Activated CD8-positive, alpha-beta memory T cell treated with anti-CD3 and anti-CD28 coated beads for 36 hours (primary cell): Measurements from ENCODE around the gene SCARF2. TPM values are rescaled to one million over a fixed set of nuclear protein-coding genes. Genes with fewer than 3 reads are reported as not detected.
"Not testable (repeated sequence)": the region's sequence is repeated elsewhere in the genome, so short reads cannot be mapped to it uniquely, and the experiment has no call there.

Source experiments
- CTCF ChIA-PET: fragments of 350-600 bp; sonication (Branson Sonifier 250); formaldehyde crosslinking; loops from one replicate; lab custom pipeline; 2021; ENCODE audit warnings: antibody characterized with exemption; lab: Charles Lee
- POLR2A ChIA-PET: fragments of 350-600 bp; sonication (Branson Sonifier 250); formaldehyde crosslinking; loops from one replicate; lab custom pipeline; 2021; ENCODE audit warnings: antibody characterized with exemption; lab: Charles Lee
- total RNA-seq, 2 experiments: library from RNA; stranded (reverse); gene quantifications; one replicate each; pipeline ENCODE4 v1.2.3, GENCODE V29; 2021

Gene SCARF2
- total RNA-seq, 2 experiments from 2014 or later, result 0.08 to 0.21 TPM

DNA sequence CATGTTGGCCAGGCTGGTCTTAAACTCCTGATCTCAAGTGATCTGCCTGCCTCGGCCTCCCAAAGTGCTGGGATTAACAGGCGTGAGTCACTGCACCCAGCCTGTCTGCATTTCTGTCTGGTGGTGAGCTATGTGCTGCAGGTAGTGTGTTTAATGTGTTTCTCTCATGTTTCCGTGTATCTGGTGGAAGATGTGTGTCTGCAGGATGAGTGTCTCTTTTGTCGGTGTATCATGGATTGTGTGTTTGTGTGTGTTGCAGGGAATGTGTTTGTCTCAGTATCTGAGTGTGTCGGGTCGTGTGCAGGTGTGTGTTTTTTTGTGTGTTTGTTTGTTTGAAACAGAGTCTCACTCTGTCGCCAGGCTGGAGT lies 16.1 kb downstream of the SCARF2 start:
- ChIA-PET POLR2A (no interaction called here), CTCF (interaction anchor here (1.6 kb wide), 1 partner anchor 35 kb away, joined by 4 read pairs; no protein-coding TSS in a partner anchor)

DNA sequence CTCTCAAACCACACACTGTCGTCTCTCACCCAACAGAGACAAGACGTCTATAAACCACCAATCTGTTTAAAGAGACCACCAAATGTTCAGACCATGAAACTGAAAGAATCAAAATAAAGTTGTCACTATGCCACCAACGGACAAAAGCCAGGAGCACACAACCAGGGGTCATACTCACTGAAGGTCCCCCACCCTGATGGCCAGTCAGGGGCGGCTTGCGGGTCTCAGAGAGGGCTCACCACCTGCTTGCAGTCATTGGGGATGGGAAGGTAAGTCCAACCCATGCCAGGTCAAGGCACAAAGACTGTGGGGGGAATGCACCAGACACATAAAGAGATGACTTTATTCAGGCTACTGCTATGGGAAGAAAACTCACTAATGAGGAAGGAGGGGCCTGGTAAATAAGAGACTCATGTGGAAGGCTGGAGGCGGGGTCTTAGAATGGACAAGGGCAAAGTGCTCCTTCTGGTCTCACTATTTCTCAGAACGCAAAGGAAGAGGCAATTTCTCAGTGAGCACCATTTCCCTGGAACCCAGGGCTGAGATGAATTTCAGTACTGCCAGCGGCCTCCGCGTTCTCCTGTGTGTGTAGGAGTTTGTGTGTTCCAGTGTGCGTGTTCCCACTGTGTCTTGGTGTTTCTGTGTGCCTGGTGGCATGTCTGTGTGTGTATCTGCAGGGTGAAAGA lies 17.3 kb downstream of the SCARF2 start:
- ChIA-PET CTCF (interaction anchor here (2.8 to 3.7 kb wide), 2 partner anchors 35 to 41 kb away, joined by 19 to 41 read pairs; no protein-coding TSS in a partner anchor), POLR2A (no interaction called here)

DNA sequence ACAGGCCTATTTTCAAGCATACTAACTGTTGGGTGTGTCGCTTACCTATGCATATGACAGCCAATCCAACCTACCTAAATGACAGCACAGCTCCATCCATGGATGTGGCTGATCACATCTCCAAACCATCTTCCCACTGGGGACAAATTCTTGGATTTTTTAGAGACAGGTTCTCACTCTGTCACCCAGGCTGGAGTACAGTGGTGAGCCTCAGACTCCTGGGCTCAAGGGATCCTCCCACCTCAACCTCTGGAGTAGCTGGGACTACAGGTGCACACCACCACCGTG lies 18.0 kb downstream of the SCARF2 start:
- ChIA-PET CTCF (interaction anchor here (2.3 to 3.7 kb wide), 3 partner anchors 9 to 42 kb away, joined by 11 to 41 read pairs (median 19); no protein-coding TSS in a partner anchor), POLR2A (no interaction called here)

DNA sequence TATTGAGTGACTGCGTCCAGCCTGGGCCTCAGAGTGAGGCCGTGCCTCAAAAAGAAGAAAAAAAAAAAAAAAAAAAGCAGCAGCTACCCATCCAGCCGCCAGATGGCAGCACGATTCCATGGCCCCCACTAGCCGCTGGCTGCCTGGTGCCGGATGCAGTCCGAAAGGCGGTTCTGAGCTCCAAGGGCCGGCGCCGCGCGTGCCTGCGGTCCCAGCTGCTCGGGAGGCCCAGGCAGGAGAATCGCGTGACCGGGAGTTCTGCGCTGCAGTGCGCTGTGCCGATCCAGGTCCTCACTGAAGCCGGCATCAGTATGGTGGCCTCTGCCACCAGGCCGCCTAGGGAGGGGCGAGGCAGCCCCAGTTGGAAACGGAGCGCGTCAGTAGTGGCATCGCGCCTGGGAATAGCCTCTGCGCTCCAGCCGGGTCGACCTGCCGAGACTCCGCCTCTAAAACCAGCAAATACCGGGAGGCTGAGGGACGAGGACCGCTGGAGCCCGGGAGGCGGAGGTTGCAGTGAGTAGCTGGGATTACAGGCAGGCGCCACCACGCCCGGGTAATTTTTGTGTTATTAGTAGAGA lies 19.3 kb downstream of the SCARF2 start:
- ChIA-PET CTCF (interaction anchor here (0.6 to 3.7 kb wide), 34 partner anchors 9 to 1253 kb away, joined by 3 to 41 read pairs (median 4); no protein-coding TSS in a partner anchor), POLR2A (interaction anchor here (0.6 to 0.7 kb wide), 3 partner anchors 84 to 1688 kb away, joined by 3 to 8 read pairs (median 7); no protein-coding TSS in a partner anchor)

DNA sequence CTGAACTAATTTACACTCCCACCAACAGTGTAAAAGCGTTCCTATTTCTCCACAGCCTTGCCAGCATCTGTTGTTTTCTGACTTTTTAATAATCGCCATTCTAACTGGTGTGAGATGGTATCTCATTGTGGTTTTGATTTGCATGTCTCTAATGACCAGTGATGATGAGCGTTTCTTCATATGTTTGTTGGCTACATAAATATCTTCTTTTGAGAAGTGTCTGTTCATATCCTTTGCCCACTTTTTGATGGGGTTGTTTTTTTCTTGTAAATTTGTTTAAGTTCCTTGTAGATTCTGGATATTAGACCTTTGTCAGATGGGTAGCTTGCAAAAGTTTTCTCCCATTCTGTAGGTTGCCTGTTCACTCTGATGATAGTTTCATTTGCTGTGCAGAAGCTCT lies 21.9 kb downstream of the SCARF2 start:
- CTCF ChIA-PET, POLR2A ChIA-PET: not testable (repeated sequence)

DNA sequence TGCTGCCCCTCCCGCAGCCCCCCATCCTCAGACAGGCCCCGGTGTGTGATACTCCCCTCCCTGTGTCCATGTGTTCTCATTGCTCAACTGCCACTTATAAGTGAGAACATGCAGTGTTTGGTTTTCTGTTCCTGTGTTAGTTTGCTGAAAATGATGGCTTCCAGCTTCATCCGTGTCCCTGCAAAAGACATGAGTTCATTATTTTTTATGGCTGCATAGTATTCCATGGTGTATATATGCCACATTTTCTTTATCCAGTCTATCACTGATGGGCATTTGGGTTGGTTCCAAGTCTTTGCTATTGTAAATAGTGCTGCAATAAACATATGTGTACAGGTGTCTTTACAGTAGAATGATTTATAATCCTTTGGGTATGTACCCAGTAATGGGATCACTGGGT lies 22.4 kb downstream of the SCARF2 start:
- CTCF ChIA-PET, POLR2A ChIA-PET: not testable (repeated sequence)

DNA sequence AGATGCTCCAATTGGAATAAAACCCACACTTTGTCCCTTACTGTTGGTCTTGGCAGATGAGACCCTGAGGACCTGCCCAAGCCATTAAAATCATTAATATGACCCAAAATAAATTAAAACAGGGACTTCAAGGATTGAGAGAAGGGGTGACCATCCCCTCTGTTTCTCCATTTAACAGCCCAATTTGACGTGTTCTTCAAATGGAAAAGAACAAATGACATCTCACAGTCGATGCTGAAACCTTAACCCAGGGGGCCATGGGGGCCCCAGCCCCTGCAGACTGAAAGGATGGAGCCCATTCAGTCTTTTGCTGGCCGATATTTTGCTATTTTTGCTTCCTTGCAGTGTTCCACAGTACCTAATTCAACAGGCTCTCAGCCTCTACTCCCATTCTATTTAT lies 23.2 kb downstream of the SCARF2 start:
- POLR2A ChIA-PET, result no interaction called here

DNA sequence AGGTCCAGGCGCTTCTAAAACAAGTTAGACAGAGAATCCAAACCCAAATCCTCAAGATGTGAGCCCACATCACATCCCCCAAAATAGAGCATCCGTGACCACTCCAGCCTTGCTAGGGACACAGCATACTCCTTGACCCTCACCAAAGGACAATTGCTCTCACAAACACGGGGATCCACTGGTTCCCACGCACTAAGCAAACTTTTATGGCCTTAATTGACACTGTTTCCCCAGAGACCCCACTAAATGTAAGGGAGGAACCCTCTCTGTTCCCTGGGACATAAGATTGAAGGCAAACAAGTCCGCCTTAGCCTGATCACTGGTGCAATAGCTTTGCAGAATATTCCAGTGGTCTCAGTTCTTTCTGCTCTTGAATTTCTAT lies 23.6 kb downstream of the SCARF2 start:
- POLR2A ChIA-PET, result no interaction called here
- CTCF ChIA-PET, result no interaction called here

More for the DNA sequence above, 23.2 kb downstream of the SCARF2 start:
- CTCF ChIA-PET, result no interaction called here

DNA sequence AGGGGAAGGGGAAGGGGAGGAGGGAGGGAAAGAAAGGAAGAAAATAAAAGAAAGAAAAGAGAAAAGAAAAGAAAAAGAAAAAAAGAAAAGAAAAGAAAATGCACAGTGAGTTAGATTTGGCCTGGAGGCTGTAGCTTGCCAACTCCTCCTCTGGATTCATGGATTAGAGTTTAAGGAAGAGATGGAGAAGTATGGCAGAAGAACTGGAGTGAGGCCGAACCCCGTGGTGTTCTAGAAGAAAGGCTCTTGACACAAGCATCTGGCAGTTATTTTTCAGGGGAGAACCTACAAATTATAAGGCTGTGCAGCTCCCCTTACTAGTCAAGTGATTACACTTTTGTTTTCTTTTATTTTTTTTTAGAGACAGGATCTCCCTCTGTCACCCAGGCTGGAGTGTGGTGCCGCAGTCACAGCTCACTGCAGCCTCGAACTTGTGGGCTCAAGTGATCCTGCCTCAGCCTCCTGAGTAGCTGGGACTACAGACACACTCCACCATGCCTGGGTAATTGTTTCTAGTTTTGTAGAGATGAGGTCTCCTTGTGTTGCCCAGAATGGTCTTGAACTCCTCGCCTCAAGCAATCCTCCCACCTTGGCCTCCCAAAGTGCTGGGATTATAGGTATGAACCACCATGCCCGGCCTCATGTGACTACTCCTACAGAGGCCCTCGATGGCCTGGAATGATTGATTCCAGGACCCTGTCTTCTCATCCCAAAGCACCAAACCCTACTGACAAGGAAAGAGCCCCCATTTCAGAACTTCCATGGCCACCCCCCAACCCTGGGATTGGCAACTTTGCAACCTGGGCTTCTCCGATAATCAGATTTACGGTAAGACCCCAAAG lies 24.2 kb downstream of the SCARF2 start:
- ChIA-PET CTCF (no interaction called here), POLR2A (no interaction called here)

DNA sequence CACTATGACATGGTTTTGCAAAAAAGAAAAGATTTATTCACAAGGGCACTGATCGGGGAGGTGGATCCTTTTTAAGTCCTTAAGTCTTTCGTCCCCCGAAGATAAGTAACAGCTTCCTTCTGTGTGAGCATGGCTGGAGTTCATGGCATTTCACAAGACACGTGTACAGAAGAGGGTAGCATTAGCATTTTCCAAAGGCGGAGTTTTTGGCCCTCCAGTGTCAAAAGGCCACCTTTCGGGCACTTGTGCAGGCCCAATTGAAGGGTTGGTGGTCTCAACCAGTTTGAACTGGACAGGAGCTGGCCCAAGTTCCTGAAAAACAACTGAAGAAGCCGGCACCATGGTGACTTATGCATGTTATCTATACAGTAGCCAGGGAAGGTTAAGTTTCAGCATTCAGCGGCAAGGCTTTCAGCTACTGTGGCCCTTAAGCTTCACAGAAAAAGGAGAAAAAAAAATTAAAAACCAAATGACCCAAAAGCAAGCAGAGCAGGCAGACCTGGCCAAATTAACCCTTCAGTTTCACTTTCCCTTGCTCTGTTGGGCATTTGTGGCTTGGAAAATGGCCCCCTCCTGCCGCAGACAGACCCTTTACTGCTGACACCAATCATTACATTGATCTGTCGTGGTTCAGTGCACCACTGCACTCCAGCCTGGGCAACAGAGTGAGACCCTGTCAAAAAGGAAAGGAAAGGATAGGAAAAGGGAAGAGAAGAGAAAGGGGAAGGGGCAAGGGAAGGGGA lies 25.0 kb downstream of the SCARF2 start:
- CTCF ChIA-PET, result no interaction called here
- POLR2A ChIA-PET, result no interaction called here

DNA sequence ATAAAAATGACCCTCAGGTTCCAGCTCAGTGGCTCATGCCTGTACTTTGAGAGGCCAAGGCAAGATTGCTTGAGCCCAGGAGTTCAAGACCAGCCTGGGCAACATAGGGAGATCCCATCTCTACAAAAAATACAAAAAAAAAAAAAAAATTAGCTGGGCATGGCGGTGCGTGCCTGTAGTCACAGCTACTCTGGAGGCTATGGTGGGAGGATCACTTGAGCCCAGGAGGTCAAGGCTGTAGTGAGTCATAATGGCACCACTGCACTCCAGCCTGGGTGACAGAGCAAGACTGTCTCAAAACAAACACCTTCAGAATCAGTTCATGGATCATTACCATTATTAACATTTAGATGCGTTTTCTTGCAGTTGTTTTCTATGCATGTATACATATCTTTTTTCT lies 28.2 kb downstream of the SCARF2 start:
- POLR2A ChIA-PET, result not testable (repeated sequence)
- CTCF ChIA-PET, result interaction anchor here (2.4 kb wide), 1 partner anchor 9 kb away, joined by 11 read pairs; no protein-coding TSS in a partner anchor

DNA sequence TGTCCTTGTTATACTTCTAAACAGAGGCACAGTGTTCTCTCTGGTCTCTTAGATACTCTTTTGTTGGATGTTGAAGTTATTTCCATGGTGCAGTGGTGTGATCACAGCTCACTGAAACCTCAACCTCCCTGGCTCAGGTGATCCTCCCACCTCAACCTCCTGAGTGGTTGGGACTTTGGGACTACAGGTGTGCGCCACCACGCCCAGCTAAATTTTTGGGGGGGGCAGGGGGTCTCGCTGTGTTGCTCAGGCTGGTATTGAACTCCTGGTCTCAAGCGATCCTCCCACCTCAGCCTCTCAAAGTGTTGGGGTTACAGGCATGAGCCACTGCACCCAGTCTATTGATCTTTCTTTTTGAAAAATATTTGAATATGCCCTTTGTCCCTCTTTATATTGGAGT lies 28.7 kb downstream of the SCARF2 start:
- CTCF ChIA-PET, result interaction anchor here (2.4 kb wide), 1 partner anchor 9 kb away, joined by 11 read pairs; no protein-coding TSS in a partner anchor

DNA sequence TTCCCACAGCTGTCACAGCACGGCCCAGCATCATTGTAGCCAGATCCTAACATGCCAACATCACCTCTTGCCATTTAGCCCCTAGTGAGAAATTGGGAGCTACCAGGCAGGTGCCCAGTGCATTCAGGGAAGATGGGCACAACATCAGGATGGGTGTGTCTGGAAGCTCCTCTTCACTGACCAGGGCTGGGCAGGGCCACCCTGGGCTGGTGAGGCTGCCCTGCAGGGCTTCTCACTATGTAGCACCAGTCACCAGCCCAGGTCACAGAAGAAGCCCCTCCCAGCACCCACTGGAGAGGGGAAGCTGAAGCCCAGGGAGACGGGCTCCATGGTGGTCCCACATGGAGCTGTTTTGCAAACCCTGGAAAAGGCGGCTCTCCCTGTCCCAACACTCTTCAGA lies 29.8 kb downstream of the SCARF2 start:
- POLR2A ChIA-PET, result no interaction called here
- CTCF ChIA-PET, result interaction anchor here (2.4 kb wide), 1 partner anchor 10 kb away, joined by 11 read pairs; no protein-coding TSS in a partner anchor

More for the DNA sequence above, 28.7 kb downstream of the SCARF2 start:
- POLR2A ChIA-PET, result no interaction called here

DNA sequence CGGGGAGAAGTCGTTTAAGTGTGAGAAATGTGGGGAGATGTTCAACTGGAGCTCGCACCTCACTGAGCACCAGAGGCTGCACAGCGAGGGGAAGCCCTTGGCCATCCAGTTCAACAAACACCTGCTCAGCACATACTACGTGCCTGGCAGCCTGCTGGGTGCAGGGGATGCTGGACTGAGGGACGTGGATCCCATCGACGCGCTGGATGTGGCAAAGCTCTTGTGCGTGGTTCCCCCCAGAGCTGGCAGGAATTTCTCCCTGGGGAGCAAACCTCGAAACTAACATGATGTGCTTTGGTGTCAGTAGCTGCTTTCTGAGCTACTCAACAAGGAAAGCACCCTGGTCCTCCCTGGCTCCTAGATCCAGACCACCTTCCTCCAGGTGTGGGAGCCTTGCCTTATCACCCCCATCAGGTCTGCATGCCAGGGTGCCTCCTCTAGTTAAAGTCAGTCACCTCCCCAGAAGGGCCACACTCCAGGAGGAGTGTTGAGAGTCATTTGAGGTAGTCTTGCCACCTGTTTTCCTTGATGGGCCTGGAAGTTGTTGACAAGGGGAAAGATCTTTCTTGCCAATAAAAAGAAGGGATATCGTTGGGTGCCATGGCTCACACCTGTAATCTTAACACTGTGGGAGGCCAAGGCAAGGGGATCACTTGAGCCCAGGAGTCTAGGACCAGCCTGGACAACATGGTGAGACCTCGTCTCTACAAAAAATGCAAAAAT lies 30.8 kb downstream of the SCARF2 start:
- POLR2A ChIA-PET, result no interaction called here
- CTCF ChIA-PET, result no interaction called here

DNA sequence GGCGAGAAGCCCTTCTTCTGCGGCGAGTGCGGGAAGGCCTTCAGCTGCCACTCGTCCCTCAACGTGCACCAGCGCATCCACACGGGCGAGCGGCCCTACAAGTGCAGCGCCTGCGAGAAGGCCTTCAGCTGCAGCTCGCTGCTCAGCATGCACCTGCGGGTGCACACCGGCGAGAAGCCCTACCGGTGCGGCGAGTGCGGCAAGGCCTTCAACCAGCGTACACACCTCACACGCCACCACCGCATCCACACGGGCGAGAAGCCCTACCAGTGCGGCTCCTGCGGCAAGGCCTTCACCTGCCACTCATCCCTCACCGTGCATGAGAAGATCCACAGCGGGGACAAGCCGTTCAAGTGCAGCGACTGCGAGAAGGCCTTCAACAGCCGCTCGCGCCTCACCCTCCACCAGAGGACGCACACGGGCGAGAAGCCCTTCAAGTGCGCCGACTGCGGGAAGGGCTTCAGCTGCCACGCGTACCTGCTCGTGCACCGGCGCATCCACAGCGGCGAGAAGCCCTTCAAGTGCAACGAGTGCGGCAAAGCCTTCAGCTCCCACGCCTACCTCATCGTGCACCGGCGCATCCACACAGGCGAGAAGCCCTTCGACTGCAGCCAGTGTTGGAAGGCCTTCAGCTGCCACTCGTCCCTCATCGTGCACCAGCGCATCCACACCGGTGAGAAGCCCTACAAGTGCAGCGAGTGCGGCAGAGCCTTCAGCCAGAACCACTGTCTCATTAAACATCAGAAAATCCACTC lies 31.5 kb downstream of the SCARF2 start:
- POLR2A ChIA-PET, result no interaction called here
- CTCF ChIA-PET, result no interaction called here

DNA sequence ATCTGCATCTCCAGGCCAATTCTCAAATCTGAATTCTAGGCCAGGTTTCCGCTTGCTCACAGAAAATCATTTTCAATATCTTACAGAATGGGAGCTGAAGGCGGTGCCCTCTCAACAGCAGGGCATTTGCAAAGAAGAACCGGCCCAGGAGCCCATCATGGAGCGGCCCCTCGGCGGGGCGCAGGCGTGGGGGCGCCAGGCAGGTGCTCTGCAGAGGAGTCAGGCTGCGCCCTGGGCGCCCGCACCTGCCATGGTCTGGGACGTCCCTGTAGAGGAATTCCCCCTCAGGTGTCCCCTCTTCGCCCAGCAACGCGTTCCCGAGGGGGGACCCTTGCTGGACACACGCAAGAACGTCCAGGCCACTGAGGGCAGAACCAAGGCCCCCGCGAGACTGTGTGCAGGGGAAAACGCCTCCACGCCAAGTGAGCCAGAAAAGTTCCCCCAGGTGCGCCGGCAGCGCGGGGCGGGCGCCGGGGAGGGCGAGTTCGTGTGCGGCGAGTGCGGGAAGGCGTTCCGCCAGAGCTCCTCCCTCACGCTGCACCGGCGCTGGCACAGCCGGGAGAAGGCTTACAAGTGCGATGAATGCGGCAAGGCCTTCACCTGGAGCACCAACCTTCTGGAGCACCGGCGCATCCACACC lies 32.2 kb downstream of the SCARF2 start:
- ChIA-PET CTCF (no interaction called here), POLR2A (no interaction called here)

DNA sequence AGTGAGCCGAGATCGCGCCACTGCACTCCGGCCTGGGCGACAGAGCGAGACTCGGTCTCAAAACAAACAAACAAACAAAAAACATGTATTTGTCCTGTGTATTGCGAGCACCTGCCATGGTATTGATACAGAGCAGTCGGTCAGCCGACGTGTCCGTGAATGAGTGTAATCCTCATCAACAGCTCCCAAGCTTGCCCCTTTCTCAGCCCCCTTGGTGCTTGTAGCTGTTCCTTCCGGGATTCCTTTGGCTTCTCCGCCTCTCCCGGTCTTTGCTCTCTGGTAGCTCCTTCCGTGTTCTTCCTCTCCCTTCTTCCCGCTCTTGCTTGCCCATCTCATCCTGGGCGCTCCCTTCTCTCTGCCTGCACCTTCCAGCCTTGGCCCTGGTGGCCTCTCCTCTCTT lies 32.7 kb downstream of the SCARF2 start:
- POLR2A ChIA-PET, result no interaction called here
- CTCF ChIA-PET, result no interaction called here

DNA sequence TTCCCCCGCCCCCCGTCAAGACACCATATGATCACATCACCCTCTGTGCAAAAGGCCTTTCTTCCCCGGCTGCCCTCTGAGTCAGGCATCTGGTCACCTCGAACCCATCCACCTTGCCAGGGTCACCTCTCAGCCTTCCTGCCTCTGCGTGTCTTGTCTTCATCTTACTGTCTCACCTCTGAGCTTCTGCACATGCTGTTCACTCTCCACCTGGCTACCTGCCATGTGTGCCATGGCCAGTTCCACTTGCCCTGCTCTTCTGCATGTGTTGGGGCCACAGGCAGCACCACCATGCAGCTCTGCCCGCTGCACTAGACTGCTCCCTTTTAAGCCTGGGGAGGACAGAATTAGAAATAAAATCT lies 33.9 kb downstream of the SCARF2 start:
- ChIA-PET CTCF (interaction anchor here (1.1 kb wide), 1 partner anchor 14 kb away, joined by 3 read pairs; no protein-coding TSS in a partner anchor), POLR2A (no interaction called here)
